Measurements from ENCODE around the gene RAP1GAP. TPM values are rescaled to one million over a fixed set of nuclear protein-coding genes. Genes with fewer than 3 reads are reported as not detected.

Gene RAP1GAP
- total RNA-seq (2014; rRNA removed; shearing (Covaris generic)) = 0.03 and 0.08 TPM in 2 replicates

DNA sequence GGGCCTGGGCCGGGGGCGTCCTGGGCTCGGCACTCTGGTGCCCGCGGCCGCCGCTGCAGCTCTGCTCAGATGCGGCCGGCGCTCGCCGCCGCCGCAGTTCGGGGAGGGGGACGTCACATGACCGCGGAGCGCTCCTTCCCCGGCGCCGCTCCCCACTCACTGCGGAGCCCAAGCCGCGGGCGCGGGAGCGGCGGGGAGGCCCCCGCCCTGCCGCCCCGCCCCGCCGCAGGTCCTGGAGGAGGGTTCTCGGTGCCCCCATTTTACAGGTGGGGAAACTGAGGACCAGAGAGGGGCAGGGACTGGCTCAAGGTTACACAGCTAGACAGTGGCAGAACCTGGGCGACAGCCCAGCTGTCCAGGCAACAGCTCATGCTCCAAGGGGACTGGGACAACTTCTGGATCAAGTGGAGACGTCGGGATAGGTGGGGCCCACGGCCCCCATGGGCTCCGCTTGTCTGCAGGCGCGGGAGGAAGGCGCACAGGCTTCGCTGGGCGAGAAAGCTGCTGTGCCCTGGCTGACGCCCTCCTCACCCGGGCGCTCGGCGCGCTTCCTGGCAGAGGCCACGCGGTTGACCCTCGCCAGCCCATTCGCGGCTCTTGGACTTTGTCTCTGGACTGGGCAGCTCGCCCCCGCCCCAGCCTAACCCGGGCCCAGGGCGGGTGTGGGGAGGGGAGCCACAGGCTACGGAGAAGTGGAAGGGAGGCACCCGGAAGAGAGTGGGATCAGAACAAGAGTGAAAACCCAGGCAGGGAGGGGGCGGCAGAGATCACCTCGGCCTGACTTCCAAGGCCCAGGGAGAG, at the start of gene RAP1GAP:
RAP1GAP (minus strand) TSS at position 100 of the 801 bp plus-strand sequence. CDS start 49,325 bp downstream, outside the sequence.
- Histone ChIP-seq H3K4me3 (no peak within 1 kb of the TSS), H3K27ac (no peak within 1 kb of the TSS), H3K4me1 (replicated peaks) (peaks cover 11% of the 10 kb centered on the region), H3K36me3 (no peaks in the 10 kb centered on the region), H3K9me3 (replicated peaks) (no peaks in the 10 kb centered on the region), H3K27me3 (replicated peaks) (peaks cover 55% of the 10 kb centered on the region)
- no peak for DNase-seq (ENCODE audit: low read depth in 1 of 2, low spot score in 2 of 2)

DNA sequence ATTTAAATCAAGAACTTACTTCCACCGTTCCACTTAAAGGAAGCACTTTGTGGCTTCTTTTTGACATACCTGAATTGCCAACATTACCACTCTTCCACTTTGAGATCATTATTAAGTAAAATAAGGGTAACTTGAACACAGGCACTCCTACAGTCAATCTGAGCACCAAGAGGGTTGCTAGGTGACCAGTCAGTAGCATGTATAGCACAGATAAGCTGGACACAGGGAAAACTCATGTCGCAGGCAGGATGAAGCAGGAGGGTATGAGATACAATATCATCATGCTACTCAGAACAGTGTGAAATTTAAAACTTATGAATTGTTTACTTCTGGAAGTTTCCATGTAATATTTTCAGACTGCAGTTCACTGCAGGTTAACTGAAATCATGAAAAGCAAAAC, 47.0 kb upstream of the RAP1GAP start:
- Histone ChIP-seq H3K4me3 (no peak overlapping the region), H3K4me1 (replicated peaks) (no peaks in the 10 kb centered on the region), H3K9me3 (replicated peaks) (no peaks in the 10 kb centered on the region), H3K27me3 (replicated peaks) (no peaks in the 10 kb centered on the region), H3K36me3 (peaks cover 67% of the 10 kb centered on the region), H3K27ac (no peak overlapping the region)
- DNase-seq (ENCODE audit: low read depth in 1 of 2, low spot score in 2 of 2) = no peak

DNA sequence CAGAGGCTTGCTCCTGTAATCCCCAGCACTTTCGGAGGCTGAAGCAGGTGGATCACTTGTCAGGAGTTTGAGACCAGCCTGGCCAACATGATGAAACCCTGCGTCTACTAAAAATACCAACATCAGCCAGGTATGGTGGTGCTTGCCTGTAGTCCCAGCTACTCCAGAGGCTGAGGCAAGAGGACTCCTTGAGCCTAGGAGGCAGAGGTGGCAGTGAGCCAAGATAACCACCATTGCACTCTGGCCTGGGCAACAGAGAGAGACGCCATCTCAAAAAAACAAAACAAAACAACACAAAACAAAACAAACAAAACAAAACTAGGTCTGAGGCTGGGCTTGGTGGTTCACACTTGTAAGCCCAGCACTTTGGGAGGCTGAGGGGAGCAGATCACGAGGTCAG, 38.7 kb upstream of the RAP1GAP start:
- Histone ChIP-seq H3K27ac (no peak overlapping the region), H3K27me3 (replicated peaks) (no peaks in the 10 kb centered on the region), H3K4me1 (replicated peaks) (peaks cover 13% of the 10 kb centered on the region), H3K4me3 (no peak overlapping the region), H3K36me3 (peaks cover 30% of the 10 kb centered on the region), H3K9me3 (replicated peaks) (no peaks in the 10 kb centered on the region)
- DNase-seq (ENCODE audit: low read depth in 1 of 2, low spot score in 2 of 2) = no peak

DNA sequence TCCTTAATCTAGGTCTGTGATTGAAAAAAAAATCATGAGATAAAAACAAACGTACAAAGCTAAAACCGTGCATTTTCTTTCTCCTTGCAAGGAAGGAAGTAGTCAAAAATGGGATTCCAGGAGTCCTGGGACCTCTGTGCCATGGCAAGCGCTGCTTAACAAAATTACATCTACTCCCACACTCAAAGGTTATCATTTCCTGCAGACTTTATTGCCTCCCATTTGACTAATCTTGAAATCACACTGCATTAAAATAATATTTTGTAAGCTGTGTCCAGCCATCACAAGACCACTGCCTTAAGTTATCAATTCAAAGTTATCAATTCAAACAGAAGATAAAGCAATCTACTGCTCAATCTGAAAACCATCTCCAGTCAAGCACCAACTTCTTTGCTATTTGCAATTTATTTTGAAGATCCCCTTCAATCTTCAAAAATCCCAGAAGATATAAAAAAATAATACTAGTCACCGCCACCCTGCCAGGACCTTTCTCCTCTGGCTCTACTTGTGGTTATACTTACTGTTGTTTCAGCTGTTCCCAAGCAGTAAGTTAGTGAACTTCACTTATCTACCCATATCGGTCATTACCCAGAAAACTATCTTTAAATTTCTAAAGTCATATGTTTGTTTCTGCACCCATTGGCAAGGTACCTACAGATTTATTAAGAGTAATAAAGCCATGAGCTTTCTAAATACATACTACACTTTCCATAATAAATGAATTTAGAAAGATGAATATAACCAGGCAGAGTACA, 38.1 kb upstream of the RAP1GAP start:
- H3K4me1 ChIP-seq (replicated peaks) = peaks cover 13% of the 10 kb centered on the region
- no peak for DNase-seq (ENCODE audit: low read depth in 1 of 2, low spot score in 2 of 2)

DNA sequence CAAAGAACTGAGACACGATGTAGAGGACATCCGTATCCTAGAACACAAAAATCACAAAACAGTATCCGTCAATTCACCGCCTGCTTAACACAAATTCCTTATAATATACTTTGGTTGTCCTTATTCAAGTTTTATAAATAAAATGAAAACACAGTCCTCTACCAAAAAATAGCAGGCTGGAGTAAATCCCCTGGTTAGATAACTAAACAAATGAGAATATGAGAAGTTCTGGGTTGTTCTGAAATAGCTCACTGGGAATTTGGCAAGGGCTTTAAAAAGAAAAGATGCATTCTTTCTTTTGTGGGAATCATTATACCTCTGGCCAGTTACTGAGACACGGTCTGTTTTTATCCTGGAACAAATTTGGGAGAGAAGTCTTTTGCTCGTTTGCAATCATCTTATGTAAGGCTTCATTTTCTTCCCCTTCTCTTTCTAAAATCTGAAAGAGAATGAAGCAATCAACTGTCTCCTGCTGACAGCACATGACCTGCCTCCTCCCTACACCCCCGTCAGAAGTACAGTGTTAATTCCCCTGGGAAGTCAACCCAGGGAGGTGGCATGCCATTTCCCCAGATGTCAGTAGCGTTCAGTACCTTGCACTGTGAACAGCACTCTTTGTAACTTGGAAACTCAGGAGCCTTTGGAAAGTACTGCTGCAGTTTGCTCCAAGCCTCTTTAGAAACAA, 37.1 kb upstream of the RAP1GAP start:
- no peaks in the 10 kb centered on the region for H3K9me3 ChIP-seq (replicated peaks)
- DNase-seq (ENCODE audit: low read depth in 1 of 2, low spot score in 2 of 2) = peak in 1 of 2 experiments; percentile 9
- H3K4me1 ChIP-seq (replicated peaks) = peaks cover 13% of the 10 kb centered on the region
- peaks cover 40% of the 10 kb centered on the region for H3K36me3 ChIP-seq
- no peaks in the 10 kb centered on the region for H3K27me3 ChIP-seq (replicated peaks)
- H3K4me3 ChIP-seq = no peak overlapping the region
- H3K27ac ChIP-seq = no peak overlapping the region

More for the DNA sequence above, 38.1 kb upstream of the RAP1GAP start:
- H3K36me3 ChIP-seq = peaks cover 36% of the 10 kb centered on the region
- H3K27me3 ChIP-seq (replicated peaks) = no peaks in the 10 kb centered on the region
- H3K9me3 ChIP-seq (replicated peaks) = no peaks in the 10 kb centered on the region
- no peak overlapping the region for H3K4me3 ChIP-seq
- no peak overlapping the region for H3K27ac ChIP-seq

DNA sequence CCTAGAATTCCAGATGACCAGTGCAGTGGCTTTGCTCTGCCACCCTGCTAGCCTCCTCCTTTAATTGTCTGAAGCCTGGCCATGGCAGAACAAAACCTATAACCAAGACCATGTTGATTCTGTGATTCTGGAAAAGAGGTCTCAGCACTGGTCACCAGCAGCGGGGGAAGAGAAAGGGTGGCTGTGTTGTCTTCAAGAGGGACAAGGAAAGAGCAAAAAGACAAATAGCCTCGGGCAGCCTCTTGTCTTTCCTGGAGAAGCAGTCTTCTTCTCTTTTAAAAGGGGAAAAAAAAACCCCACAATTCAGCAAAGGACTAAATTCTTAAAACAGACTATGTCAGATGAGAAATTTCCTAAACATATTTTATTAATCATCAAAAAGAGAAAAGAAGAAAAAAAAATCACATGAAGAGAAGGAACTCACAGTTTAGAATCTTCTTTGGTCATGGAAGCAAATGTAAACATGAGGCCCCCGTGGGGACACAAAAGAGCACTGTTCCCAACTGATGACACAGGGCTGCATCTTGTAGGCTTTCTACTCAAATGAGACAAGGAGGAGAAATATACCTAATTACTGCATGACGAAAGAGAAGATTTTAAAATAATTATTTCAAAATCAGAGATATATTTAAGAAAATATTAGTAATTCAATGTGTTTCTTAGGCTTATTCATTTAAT, 36.3 kb upstream of the RAP1GAP start:
- Histone ChIP-seq H3K4me3 (no peak overlapping the region), H3K9me3 (replicated peaks) (no peaks in the 10 kb centered on the region), H3K27ac (no peak overlapping the region), H3K4me1 (replicated peaks) (peaks cover 13% of the 10 kb centered on the region), H3K36me3 (peaks cover 42% of the 10 kb centered on the region), H3K27me3 (replicated peaks) (no peaks in the 10 kb centered on the region)
- no peak for DNase-seq (ENCODE audit: low read depth in 1 of 2, low spot score in 2 of 2)

DNA sequence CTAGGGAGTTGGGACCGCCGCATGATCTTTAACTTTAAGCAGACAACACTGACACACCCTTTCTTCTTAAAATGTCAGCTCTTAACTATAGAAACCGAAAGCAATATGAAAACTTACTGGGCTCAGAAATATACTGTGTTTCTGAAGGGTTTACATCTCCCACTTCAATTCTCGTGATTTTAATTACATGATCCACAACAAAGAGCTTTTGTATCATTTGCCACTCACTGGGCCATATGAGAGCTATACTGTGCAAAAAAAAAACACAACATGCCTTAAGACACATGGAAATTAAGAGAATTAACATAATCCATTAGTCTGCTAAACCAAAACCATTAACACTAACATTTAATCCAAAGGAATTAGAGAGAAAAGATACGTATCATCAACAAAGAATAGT, 35.0 kb upstream of the RAP1GAP start:
- Histone ChIP-seq H3K27ac (no peak overlapping the region), H3K36me3 (peaks cover 47% of the 10 kb centered on the region), H3K27me3 (replicated peaks) (no peaks in the 10 kb centered on the region), H3K4me3 (no peak overlapping the region), H3K9me3 (replicated peaks) (no peaks in the 10 kb centered on the region), H3K4me1 (replicated peaks) (peaks cover 3% of the 10 kb centered on the region; the same call in 1 of the 2 replicates)
- no peak for DNase-seq (ENCODE audit: low read depth in 1 of 2, low spot score in 2 of 2)

DNA sequence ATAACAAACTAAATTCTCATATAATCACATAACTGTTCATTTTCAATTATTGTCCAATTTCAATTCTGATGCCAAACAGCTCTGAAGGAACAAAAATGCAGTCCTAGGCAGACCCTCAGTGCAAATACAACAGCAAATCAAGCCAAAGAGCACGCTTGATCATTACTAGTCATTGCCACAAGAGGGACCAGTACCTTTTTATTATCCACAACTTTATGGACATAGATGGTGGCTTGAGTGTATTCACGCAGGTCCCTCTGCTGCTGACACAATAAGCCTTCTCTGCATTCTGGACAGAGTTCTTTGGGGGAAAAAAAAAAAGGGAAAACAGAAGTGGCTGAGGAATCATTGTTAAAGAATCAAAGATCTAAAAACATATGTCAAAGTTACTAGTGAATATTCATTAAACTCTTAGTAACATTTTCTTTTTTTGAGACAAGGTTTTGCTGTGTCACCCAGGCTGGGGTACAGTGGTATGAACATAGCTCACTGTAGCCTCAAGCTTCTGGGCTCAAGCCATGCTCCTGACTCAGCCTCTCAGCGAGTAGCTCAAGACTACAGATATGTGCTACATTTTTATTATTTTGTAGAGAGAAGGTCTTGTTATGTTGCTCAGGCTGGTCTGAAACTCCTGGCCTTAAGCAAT, 34.3 kb upstream of the RAP1GAP start:
- no peak overlapping the region for H3K27ac ChIP-seq
- H3K9me3 ChIP-seq (replicated peaks) = no peaks in the 10 kb centered on the region
- no peaks in the 10 kb centered on the region for H3K4me1 ChIP-seq (replicated peaks)
- peaks cover 47% of the 10 kb centered on the region for H3K36me3 ChIP-seq
- H3K27me3 ChIP-seq (replicated peaks) = no peaks in the 10 kb centered on the region
- peak in 1 of 2 experiments; percentile 46 for DNase-seq (ENCODE audit: low read depth in 1 of 2, low spot score in 2 of 2)
- H3K4me3 ChIP-seq = no peak overlapping the region

DNA sequence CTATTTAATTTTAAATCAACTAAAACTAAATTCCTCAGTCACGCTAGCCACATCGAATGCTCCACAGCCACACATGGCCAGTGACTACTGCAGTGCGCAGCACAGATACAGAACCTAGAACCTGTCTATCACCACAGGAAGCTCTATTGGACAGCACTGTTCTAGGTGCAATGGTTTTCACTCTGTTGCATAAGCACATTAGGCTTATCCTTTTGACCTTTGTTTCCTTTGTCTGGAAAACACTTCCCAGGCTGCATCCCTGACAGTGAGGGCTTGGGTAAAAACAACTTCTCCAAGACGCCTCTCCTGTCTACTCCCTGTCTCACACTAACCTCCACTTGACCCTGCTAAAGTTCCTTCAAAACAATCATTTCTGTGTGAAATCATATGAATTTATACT, 33.6 kb upstream of the RAP1GAP start:
- H3K36me3 ChIP-seq = peaks cover 45% of the 10 kb centered on the region
- H3K4me3 ChIP-seq = no peak overlapping the region
- H3K27ac ChIP-seq = no peak overlapping the region
- no peaks in the 10 kb centered on the region for H3K27me3 ChIP-seq (replicated peaks)
- DNase-seq (ENCODE audit: low read depth in 1 of 2, low spot score in 2 of 2) = no peak
- H3K9me3 ChIP-seq (replicated peaks) = no peaks in the 10 kb centered on the region
- no peaks in the 10 kb centered on the region for H3K4me1 ChIP-seq (replicated peaks)

DNA sequence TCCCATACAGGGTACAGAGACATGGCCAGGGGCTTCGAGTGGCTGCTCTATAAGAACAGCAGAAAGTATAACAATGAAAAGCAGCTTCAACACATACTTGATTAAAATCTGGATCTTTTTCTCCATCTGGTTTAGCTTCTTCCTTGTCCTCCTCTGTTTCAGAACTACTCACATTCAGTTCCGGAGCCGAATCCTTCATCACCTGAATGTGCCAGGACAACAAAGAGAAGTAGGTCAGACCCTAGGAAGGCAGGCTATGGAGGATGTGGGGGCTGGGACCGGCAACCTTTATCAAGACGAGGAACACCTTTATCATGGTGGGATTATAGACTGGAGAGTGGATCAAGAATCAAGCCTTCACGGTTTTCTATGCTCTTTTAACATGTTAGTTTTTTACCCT, 32.2 kb upstream of the RAP1GAP start:
- H3K4me1 ChIP-seq (replicated peaks) = no peaks in the 10 kb centered on the region; the same call in 1 of the 2 replicates
- no peak overlapping the region for H3K27ac ChIP-seq
- no peaks in the 10 kb centered on the region for H3K9me3 ChIP-seq (replicated peaks)
- no peak for DNase-seq (ENCODE audit: low read depth in 1 of 2, low spot score in 2 of 2)
- no peaks in the 10 kb centered on the region for H3K27me3 ChIP-seq (replicated peaks)
- peaks cover 43% of the 10 kb centered on the region for H3K36me3 ChIP-seq
- no peak overlapping the region for H3K4me3 ChIP-seq

DNA sequence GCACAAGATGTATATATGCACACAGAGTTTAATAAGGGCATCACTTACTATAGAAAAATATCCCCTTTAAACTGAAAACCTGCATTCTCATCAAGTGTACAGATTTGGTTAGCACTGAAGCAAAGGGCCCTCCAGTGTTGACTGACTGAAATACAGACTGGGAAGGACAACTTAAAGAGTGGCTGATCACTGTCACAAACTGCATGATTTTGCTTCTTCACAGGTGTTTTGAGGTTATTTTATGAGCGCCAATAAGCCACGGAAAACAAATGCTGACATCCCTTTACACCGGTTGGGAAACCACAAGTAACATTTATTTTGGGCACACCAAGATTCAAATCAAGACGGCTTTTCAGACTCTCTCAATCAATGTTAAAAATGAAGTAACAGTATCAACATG, 30.9 kb upstream of the RAP1GAP start:
- no peaks in the 10 kb centered on the region; the same call in 1 of the 2 replicates for H3K4me1 ChIP-seq (replicated peaks)
- no peak overlapping the region for H3K4me3 ChIP-seq
- H3K27me3 ChIP-seq (replicated peaks) = no peaks in the 10 kb centered on the region
- DNase-seq (ENCODE audit: low read depth in 1 of 2, low spot score in 2 of 2) = no peak
- H3K27ac ChIP-seq = no peak overlapping the region
- H3K36me3 ChIP-seq = peaks cover 51% of the 10 kb centered on the region
- H3K9me3 ChIP-seq (replicated peaks) = no peaks in the 10 kb centered on the region

DNA sequence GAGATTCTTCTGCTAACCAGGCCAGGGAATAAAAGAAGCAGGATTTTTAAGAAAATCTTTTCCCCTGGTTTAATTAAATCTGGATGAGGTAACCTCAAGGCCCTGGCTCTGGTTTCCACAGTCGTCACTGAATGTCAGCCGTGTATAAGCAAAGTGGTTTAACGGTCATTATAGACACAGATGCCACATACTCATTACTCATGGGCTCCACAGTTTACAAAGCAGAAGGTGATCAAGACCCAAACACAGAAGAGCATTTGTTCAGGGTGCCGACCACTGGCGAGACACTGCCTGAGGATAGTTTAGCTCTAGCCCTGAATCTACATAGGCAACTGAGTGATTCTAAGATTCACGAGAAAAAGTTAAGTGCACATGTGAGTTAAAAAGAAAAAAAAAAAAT, 27.8 kb upstream of the RAP1GAP start:
- H3K4me3 ChIP-seq = no peak overlapping the region
- H3K27ac ChIP-seq = no peak overlapping the region
- H3K36me3 ChIP-seq = peaks cover 52% of the 10 kb centered on the region
- H3K9me3 ChIP-seq (replicated peaks) = no peaks in the 10 kb centered on the region
- no peaks in the 10 kb centered on the region; the same call in 1 of the 2 replicates for H3K4me1 ChIP-seq (replicated peaks)
- peak in 1 of 2 experiments; percentile 9 for DNase-seq (ENCODE audit: low read depth in 1 of 2, low spot score in 2 of 2)
- no peaks in the 10 kb centered on the region for H3K27me3 ChIP-seq (replicated peaks)

DNA sequence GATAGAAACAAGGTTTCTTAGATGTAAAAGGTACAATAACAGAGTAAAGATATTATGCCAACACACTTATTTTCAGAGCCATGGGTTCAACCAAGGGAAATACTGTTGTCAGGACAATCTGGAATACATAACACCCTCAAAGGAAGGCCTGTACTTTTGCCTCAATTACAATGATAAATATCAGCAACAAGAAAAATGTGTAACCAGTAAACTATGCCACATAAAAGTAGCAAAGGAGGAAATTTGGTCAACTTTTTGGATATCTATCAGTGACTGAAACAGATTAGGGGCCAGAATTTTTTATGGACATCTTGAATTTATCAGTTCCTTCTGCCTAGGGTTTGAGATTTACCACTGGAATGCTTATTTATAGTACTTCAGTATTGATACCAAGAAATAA, 24.6 kb upstream of the RAP1GAP start:
- Histone ChIP-seq H3K9me3 (replicated peaks) (no peaks in the 10 kb centered on the region), H3K4me3 (no peak overlapping the region), H3K4me1 (replicated peaks) (no peaks in the 10 kb centered on the region; the same call in 1 of the 2 replicates), H3K27me3 (replicated peaks) (no peaks in the 10 kb centered on the region), H3K27ac (no peak overlapping the region), H3K36me3 (peaks cover 61% of the 10 kb centered on the region)
- no peak for DNase-seq (ENCODE audit: low read depth in 1 of 2, low spot score in 2 of 2)
